H9 (cell line): ENCODE results near the gene DTNB. TPM values are rescaled to one million over a fixed set of nuclear protein-coding genes. Genes with fewer than 3 reads are reported as not detected.

Experiments used
- DNase-seq: peaks from one replicate; pipeline ENCODE4 v3.0.0-alpha.2; 2017
- H2AFZ ChIP-seq: one replicate; pipeline ENCODE4 v1.6.1; 2013; ENCODE audit warnings: mild to moderate bottlenecking, low read length, control low read depth, moderate library complexity
- H2AK5ac ChIP-seq: 2 replicates; pipeline ENCODE4 v1.6.1; 2013; ENCODE audit warnings: low read length, control low read depth, mixed read lengths; ENCODE audit not compliant: insufficient read length
- H2BK120ac ChIP-seq: one replicate; pipeline ENCODE4 v1.6.1; 2013; ENCODE audit warnings: low read depth, mild to moderate bottlenecking, low read length, control low read depth, inconsistent platforms; ENCODE audit not compliant: poor library complexity, severe bottlenecking
- H2BK12ac ChIP-seq: 2 replicates; pipeline ENCODE4 v1.6.1; 2013; ENCODE audit warnings: low read length, control low read depth, mixed read lengths, low read depth; ENCODE audit not compliant: insufficient read length
- H2BK15ac ChIP-seq: 2 replicates; pipeline ENCODE4 v1.6.1; 2013; ENCODE audit warnings: low read depth, low read length, control low read depth
- H2BK20ac ChIP-seq: one replicate; pipeline ENCODE4 v1.6.1; 2013; ENCODE audit warnings: low read depth, mild to moderate bottlenecking, low read length, control low read depth, inconsistent platforms; ENCODE audit not compliant: poor library complexity, severe bottlenecking
- H2BK5ac ChIP-seq: 2 replicates; pipeline ENCODE4 v1.6.1; 2013; ENCODE audit warnings: low read length, control low read depth, mixed read lengths; ENCODE audit not compliant: insufficient read length
- H3K14ac ChIP-seq: 2 replicates; pipeline ENCODE4 v1.6.1; 2013; ENCODE audit warnings: low read length, control low read depth; ENCODE audit not compliant: insufficient read depth
- H3K18ac ChIP-seq: 2 replicates; pipeline ENCODE4 v1.6.1; 2013; ENCODE audit warnings: low read depth, mild to moderate bottlenecking, mixed read lengths, low read length, control low read depth; ENCODE audit not compliant: insufficient read length
- H3K23ac ChIP-seq: 2 replicates; pipeline ENCODE4 v1.6.1; 2013; ENCODE audit warnings: low read length, control low read depth, mixed read lengths, low read depth; ENCODE audit not compliant: insufficient read length
- H3K23me2 ChIP-seq: 2 replicates; pipeline ENCODE4 v1.6.1; 2013; ENCODE audit warnings: low read depth, mild to moderate bottlenecking, mixed read lengths, low read length, control low read depth; ENCODE audit not compliant: insufficient read length, poor library complexity, severe bottlenecking
- H3K27ac ChIP-seq: 2 replicates; pipeline ENCODE4 v1.5.1; 2013; ENCODE audit warnings: low read length, control low read depth, mixed read lengths, low read depth; ENCODE audit not compliant: insufficient read length
- H3K27me3 ChIP-seq: 2 replicates; pipeline ENCODE4 v1.6.1; 2013; ENCODE audit warnings: low read length, control low read depth, inconsistent platforms; ENCODE audit not compliant: insufficient read depth
- H3K4ac ChIP-seq: 2 replicates; pipeline ENCODE4 v1.6.1; 2013; ENCODE audit warnings: low read depth, mild to moderate bottlenecking, control low read depth, inconsistent platforms, low read length, moderate library complexity
- H3K4me1 ChIP-seq: 2 replicates; pipeline ENCODE4 v1.6.1; 2013; ENCODE audit warnings: low read length, control low read depth, inconsistent platforms; ENCODE audit not compliant: insufficient read depth
- H3K4me2 ChIP-seq: 2 replicates; pipeline ENCODE4 v1.6.1; 2013; ENCODE audit warnings: low read length, control low read depth, mixed read lengths; ENCODE audit not compliant: insufficient read length, insufficient read depth
- H3K56ac ChIP-seq: 2 replicates; pipeline ENCODE4 v1.6.1; 2013; ENCODE audit warnings: low read depth, mild to moderate bottlenecking, mixed read lengths, low read length, control low read depth; ENCODE audit not compliant: insufficient read length
- H3K79me1 ChIP-seq: 2 replicates; pipeline ENCODE4 v1.6.1; 2013; ENCODE audit warnings: low read depth, mild to moderate bottlenecking, moderate library complexity, low read length, control low read depth, inconsistent platforms; ENCODE audit not compliant: insufficient read depth, poor library complexity, severe bottlenecking
- H3K79me2 ChIP-seq: 2 replicates; pipeline ENCODE4 v1.6.1; 2013; ENCODE audit warnings: low read length, control low read depth, inconsistent platforms; ENCODE audit not compliant: insufficient read depth
- H3K9ac ChIP-seq: 2 replicates; pipeline ENCODE4 v1.6.1; 2013; ENCODE audit warnings: low read length, control low read depth, mixed read lengths; ENCODE audit not compliant: insufficient read length; ENCODE audit errors: extremely low read depth
- H3K9me3 ChIP-seq: one replicate; pipeline ENCODE4 v1.6.1; 2013; ENCODE audit warnings: low read depth, low read length, inconsistent platforms; ENCODE audit not compliant: control insufficient read depth
- H3T11ph ChIP-seq: one replicate; pipeline ENCODE4 v1.6.1; 2013; ENCODE audit warnings: mild to moderate bottlenecking, low read length, control low read depth, inconsistent platforms
- H4K20me1 ChIP-seq: one replicate; pipeline ENCODE4 v1.6.1; 2013; ENCODE audit not compliant: control insufficient read depth, insufficient read length, insufficient read depth
- H4K5ac ChIP-seq: 2 replicates; pipeline ENCODE4 v1.6.1; 2013; ENCODE audit warnings: low read depth, mild to moderate bottlenecking, mixed read lengths, low read length, control low read depth; ENCODE audit not compliant: insufficient read length
- H4K8ac ChIP-seq: replicated peaks from 2 replicates; pipeline ENCODE4 v1.6.1; 2013; ENCODE audit warnings: low read length, control low read depth, mixed read lengths, low read depth; ENCODE audit not compliant: insufficient read length
- H4K91ac ChIP-seq: 2 replicates; pipeline ENCODE4 v1.6.1; 2013; ENCODE audit warnings: low read depth, mild to moderate bottlenecking, moderate library complexity, mixed read lengths, low read length, control low read depth; ENCODE audit not compliant: insufficient read length
- H3K27ac Mint-ChIP-seq, 3 experiments: 2 replicates in 2 of 3; 3 replicates in 1 of 3; pipeline ENCODE4 v1.8.0; 2020 to 2021; ENCODE audit warnings: mixed read lengths in 3 of 3, mild to moderate bottlenecking in 1 of 3, moderate library complexity in 1 of 3
- H3K27me3 Mint-ChIP-seq: 2 replicates; pipeline ENCODE4 v1.8.0; 2021; ENCODE audit warnings: low read depth, mild to moderate bottlenecking, moderate library complexity, mixed read lengths
- H3K36me3 Mint-ChIP-seq, 3 experiments: 2 replicates in 2 of 3; 3 replicates in 1 of 3; pipeline ENCODE4 v1.8.0; 2020 to 2021; ENCODE audit warnings: low read depth in 3 of 3, mixed read lengths in 3 of 3; ENCODE audit not compliant: insufficient read depth in 1 of 3
- H3K4me1 Mint-ChIP-seq, 2 experiments: 2 replicates each; pipeline ENCODE4 v1.8.0; 2020; ENCODE audit warnings: mixed read lengths in 2 of 2
- H3K4me3 Mint-ChIP-seq, 2 experiments: 2 replicates in 1 of 2; 3 replicates in 1 of 2; pipeline ENCODE4 v1.8.0; 2020 to 2021; ENCODE audit warnings: mild to moderate bottlenecking in 2 of 2, mixed read lengths in 2 of 2, moderate library complexity in 1 of 2
- H3K9me3 Mint-ChIP-seq, 2 experiments: 2 replicates in 1 of 2; 3 replicates in 1 of 2; pipeline ENCODE4 v1.8.0; 2020; ENCODE audit warnings: mild to moderate bottlenecking in 2 of 2, mixed read lengths in 2 of 2, moderate library complexity in 1 of 2
- WGBS: extraction: QIAGEN DNeasy Blood & Tissue Kit; methylation state at CpG from one replicate; pipeline ENCODE4 v1.1.7; 2013; ENCODE audit warnings: missing lambda C conversion rate, low lambda C conversion rate, mixed read lengths; ENCODE audit not compliant: insufficient read length; ENCODE audit errors: extremely low coverage; 5-methylcytosine and 5-hydroxymethylcytosine counted together
- total RNA-seq: library from RNA; stranded (reverse); gene quantifications from 2 replicates; pipeline ENCODE4 v1.2.1, GENCODE V29; 2021
- TF ChIP-seq, protein P1 (sequence below): fragments of 200-600 bp; sonication (generic); conservative IDR thresholded peaks from 3 replicates; pipeline ENCODE4 v1.8.0; 2021; ENCODE audit warnings: antibody characterized with exemption, mild to moderate bottlenecking

DTNB gene
- total RNA-seq, 1 experiment from 2014 or later, result 26.7 TPM

DNA sequence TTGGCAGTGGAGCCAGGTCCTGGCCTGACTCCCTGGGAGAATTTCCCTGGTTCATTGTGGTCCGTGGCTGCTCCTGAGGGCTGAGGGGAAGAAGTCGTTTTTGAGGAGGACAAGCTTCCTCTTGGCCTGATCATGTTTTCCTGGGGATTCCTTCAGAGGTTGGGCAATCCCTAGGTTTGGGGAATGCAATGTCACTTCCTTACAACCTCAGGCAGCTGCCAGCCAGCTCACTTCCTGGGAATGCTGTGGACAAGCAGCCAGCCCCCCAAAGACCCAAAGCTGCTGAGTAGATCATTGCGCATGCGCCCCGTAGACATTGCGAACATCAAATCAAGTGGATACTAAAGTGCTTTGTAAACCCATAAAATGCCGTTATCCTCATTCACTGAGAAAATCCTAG is 324.0 kb downstream of the DTNB start:
- Histone ChIP-seq H2AK5ac (no peak overlapping the region), H2BK120ac (no peak overlapping the region), H2BK15ac (no peak overlapping the region), H2AFZ (no peak overlapping the region), H3K23ac (no peak overlapping the region), H4K20me1 (no peaks in the 10 kb centered on the region), H2BK20ac (no peak overlapping the region), H2BK5ac (no peak overlapping the region), H3T11ph (no peak overlapping the region), H3K79me1 (no peaks in the 10 kb centered on the region), H3K27me3 (no peaks in the 10 kb centered on the region), H3K14ac (no peak overlapping the region), H4K8ac (no peak overlapping the region), H3K27ac (no peak overlapping the region), H3K9me3 (no peaks in the 10 kb centered on the region), H3K79me2 (no peaks in the 10 kb centered on the region), H2BK12ac (no peak overlapping the region), H3K9ac (no peak overlapping the region), H3K4me1 (no peaks in the 10 kb centered on the region), H4K5ac (no peak overlapping the region), H3K56ac (no peak overlapping the region), H3K4me2 (no peak overlapping the region), H3K4ac (no peak overlapping the region), H3K18ac (no peak overlapping the region), H4K91ac (no peak overlapping the region), H3K23me2 (no peaks in the 10 kb centered on the region)
- no peak overlapping the region for H3K27ac Mint-ChIP-seq
- H3K27me3 Mint-ChIP-seq, result peaks cover 50% of the 10 kb centered on the region
- H3K4me1 Mint-ChIP-seq, result peaks cover 3 to 5% of the 10 kb centered on the region in 2 experiments
- no peaks in the 10 kb centered on the region; a peak in 1 of 7 replicates for H3K36me3 Mint-ChIP-seq
- TF ChIP-seq, protein P1, sequence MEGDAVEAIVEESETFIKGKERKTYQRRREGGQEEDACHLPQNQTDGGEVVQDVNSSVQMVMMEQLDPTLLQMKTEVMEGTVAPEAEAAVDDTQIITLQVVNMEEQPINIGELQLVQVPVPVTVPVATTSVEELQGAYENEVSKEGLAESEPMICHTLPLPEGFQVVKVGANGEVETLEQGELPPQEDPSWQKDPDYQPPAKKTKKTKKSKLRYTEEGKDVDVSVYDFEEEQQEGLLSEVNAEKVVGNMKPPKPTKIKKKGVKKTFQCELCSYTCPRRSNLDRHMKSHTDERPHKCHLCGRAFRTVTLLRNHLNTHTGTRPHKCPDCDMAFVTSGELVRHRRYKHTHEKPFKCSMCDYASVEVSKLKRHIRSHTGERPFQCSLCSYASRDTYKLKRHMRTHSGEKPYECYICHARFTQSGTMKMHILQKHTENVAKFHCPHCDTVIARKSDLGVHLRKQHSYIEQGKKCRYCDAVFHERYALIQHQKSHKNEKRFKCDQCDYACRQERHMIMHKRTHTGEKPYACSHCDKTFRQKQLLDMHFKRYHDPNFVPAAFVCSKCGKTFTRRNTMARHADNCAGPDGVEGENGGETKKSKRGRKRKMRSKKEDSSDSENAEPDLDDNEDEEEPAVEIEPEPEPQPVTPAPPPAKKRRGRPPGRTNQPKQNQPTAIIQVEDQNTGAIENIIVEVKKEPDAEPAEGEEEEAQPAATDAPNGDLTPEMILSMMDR, result no peak
- no CpG with 5 or more reads among the region's 7 CpGs for WGBS
- no peaks in the 10 kb centered on the region for H3K9me3 Mint-ChIP-seq
- no peak for DNase-seq
- no peak overlapping the region for H3K4me3 Mint-ChIP-seq
